Measurements from ENCODE around the gene TRABD2B.

TRABD2B gene

DNA sequence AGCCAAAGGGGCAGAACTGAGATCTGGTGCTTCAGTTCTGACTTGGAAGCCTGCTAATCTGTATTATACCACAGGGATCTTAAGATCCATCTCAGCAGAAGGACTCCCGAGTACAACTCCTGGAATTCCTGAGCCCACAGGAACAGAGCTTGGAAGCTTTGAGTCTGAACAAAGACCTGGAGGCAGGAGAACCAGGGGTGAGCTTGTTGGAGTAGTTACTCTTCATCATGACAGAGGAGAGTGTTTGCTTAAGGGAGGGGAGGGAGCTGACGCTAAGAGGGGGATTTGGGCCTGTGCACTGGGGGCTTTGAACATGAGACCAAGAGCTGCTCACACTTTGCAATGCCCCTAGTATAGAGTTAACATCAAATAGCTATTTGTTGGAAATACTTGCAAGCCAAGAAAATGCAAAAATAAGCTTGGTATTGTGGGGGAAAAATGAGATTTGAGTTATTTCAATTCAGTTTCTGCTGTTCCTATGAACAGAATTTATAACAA is 41.1 kb upstream of the TRABD2B start:
- Histone ChIP-seq H3K36me3 (ENCODE audit: control insufficient read depth, insufficient read depth, low read length) (no peaks in the 10 kb centered on the region), H3K4me3 (replicated peaks; ENCODE audit: low read depth, low read length) (no peak overlapping the region), H3K27me3 (replicated peaks; ENCODE audit: control insufficient read depth, insufficient read depth, low read length) (no peaks in the 10 kb centered on the region; the same call in 1 of the 2 replicates)
- no peak for DNase-seq (ENCODE audit: extremely low read depth, insufficient read length)
- TF ChIP-seq, protein P1, sequence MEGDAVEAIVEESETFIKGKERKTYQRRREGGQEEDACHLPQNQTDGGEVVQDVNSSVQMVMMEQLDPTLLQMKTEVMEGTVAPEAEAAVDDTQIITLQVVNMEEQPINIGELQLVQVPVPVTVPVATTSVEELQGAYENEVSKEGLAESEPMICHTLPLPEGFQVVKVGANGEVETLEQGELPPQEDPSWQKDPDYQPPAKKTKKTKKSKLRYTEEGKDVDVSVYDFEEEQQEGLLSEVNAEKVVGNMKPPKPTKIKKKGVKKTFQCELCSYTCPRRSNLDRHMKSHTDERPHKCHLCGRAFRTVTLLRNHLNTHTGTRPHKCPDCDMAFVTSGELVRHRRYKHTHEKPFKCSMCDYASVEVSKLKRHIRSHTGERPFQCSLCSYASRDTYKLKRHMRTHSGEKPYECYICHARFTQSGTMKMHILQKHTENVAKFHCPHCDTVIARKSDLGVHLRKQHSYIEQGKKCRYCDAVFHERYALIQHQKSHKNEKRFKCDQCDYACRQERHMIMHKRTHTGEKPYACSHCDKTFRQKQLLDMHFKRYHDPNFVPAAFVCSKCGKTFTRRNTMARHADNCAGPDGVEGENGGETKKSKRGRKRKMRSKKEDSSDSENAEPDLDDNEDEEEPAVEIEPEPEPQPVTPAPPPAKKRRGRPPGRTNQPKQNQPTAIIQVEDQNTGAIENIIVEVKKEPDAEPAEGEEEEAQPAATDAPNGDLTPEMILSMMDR (IDR thresholded peaks at IDR 0.05; ENCODE audit: insufficient read depth, low read length, poor library complexity, severe bottlenecking) = no peak

DNA sequence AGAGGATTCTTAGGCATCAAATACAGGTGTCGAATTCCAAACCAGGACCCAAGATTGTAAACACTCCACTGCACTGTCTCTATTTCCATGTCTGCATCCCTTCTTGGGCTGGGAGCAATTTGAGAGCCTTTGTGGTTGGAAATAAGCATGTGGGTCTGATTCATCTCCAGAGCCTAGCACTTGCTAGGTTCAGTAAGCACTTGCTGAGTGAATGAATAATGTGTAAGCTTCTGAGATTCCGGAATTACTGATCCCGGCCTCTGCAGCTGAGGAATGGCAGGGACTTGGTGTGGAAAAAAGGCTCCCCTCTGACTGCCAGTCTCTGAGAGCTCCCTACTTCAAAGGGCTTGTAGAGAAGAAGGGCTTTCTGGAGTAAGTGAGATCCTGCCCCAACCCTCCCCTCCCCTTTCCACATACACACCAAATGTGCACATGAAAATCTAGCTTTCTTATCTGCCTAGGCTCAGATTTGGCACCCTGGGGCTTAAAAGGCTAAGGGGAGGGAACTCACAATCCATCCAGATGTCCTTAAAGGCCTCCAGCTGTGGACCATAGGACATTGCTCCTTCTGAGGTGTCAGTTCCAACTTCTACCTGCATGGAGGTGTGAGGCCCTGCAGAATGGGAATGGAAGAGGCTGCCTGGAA is 39.6 kb upstream of the TRABD2B start:
- DNase-seq (ENCODE audit: extremely low read depth, insufficient read length) = no peak
- Histone ChIP-seq H3K27me3 (replicated peaks; ENCODE audit: control insufficient read depth, insufficient read depth, low read length) (no peaks in the 10 kb centered on the region; the same call in 1 of the 2 replicates), H3K4me3 (replicated peaks; ENCODE audit: low read depth, low read length) (no peak overlapping the region), H3K36me3 (ENCODE audit: control insufficient read depth, insufficient read depth, low read length) (no peaks in the 10 kb centered on the region)
- TF ChIP-seq, protein P1 (IDR thresholded peaks at IDR 0.05; ENCODE audit: insufficient read depth, low read length, poor library complexity, severe bottlenecking) = no peak

DNA sequence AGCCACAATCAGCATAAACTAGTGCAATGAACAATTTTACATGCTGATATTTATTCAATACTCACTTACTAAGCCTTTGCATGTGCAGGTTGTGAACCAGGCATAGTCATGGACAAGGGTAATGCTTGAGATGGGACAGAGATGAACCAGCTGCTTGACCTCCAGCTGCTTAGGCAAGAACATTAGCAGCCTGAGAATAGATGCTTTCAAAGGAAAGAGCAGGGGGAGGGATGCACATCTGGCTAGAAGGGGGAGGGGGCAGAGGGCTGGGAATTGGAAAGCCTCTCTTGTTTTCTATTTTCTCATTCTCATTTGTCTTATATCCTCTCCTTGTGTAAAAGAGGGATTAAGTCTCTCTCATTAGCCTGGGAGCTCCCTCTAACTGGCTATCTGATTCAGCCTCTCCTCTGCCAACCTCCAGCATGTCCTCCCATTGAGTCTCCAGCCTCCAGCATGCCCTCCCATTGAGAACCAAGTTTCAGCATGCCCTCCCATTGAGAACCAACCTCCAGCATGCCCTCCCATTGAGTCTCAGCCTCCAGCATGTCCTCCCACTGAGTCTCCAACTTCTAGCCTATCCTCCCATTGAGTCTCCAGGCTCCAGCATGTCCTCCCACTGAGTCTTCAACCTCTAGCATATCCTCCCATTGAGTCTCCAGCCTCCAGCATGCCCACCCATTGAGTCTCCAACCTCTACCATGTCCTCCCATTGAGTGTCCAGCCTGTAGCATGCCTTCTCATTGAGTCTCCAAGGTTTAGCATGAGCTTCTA is 38.4 kb upstream of the TRABD2B start:
- H3K4me3 ChIP-seq (replicated peaks; ENCODE audit: low read depth, low read length) = no peak overlapping the region
- no peak for DNase-seq (ENCODE audit: extremely low read depth, insufficient read length)
- H3K27me3 ChIP-seq (replicated peaks; ENCODE audit: control insufficient read depth, insufficient read depth, low read length) = no peaks in the 10 kb centered on the region; the same call in 1 of the 2 replicates
- TF ChIP-seq, protein P1 (IDR thresholded peaks at IDR 0.05; ENCODE audit: insufficient read depth, low read length, poor library complexity, severe bottlenecking) = no peak
- H3K36me3 ChIP-seq (ENCODE audit: control insufficient read depth, insufficient read depth, low read length) = no peaks in the 10 kb centered on the region

DNA sequence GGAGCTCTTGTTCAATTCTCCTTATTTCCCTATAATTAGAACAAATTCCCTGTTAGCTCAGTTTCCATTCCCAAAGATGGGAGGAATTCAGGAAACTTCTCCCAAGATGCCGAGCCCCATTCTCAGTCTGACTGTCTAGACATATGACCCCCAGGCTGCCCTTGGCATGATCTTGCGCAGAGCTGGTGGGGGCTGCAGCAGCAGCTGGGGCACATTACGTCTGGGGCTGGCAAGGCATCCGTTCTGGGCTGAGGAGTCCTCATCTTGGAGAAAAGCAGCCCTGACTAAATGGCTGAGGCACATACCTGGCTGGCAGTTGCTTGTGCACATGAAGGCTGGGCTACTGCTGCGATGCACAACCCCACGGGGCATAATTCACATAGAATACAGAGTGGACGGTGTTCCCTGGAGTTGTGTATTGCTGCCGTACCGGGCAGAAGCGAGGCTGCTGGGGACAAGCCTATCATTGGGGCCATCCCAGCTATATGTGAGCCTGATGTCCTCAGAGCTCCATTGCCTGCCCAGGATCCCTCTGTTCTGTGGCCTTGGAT is 36.4 kb upstream of the TRABD2B start:
- Histone ChIP-seq H3K36me3 (ENCODE audit: control insufficient read depth, insufficient read depth, low read length) (no peaks in the 10 kb centered on the region), H3K4me3 (replicated peaks; ENCODE audit: low read depth, low read length) (no peak overlapping the region), H3K27me3 (replicated peaks; ENCODE audit: control insufficient read depth, insufficient read depth, low read length) (no peaks in the 10 kb centered on the region; the same call in 1 of the 2 replicates)
- DNase-seq (ENCODE audit: extremely low read depth, insufficient read length) = no peak
- TF ChIP-seq, protein P1 (IDR thresholded peaks at IDR 0.05; ENCODE audit: insufficient read depth, low read length, poor library complexity, severe bottlenecking) = no peak

DNA sequence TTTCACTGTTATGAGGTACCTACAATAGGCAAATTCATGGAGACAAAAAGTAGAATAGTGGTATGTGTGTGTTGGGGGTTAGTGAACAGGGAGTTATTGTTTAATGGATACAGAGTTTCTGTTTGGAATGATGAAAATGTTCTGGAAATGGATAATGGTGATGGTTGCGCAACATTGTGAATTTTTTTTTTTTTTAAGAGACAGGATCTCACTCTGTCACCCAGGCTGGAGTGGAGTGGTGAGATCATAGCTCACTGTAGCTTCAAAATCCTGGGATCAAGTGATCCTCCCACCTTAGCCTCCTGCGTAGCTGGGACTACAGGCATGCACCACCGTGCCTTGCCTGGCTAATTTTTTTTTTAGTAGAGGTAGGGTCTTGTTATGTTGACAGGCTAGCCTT is 34.5 kb upstream of the TRABD2B start:
- DNase-seq (ENCODE audit: extremely low read depth, insufficient read length) = no peak
- no peaks in the 10 kb centered on the region; the same call in 1 of the 2 replicates for H3K27me3 ChIP-seq (replicated peaks; ENCODE audit: control insufficient read depth, insufficient read depth, low read length)
- TF ChIP-seq, protein P1 (IDR thresholded peaks at IDR 0.05; ENCODE audit: insufficient read depth, low read length, poor library complexity, severe bottlenecking) = no peak
- no peaks in the 10 kb centered on the region for H3K36me3 ChIP-seq (ENCODE audit: control insufficient read depth, insufficient read depth, low read length)
- H3K4me3 ChIP-seq (replicated peaks; ENCODE audit: low read depth, low read length) = no peak overlapping the region
